IMR-90 (cell line): Measurements from ENCODE around the gene IRGQ. TPM values are rescaled to one million over a fixed set of nuclear protein-coding genes. Genes with fewer than 3 reads are reported as not detected.

Source experiments
- ATAC-seq: fragments of 200-7000 bp; cut with Tn5 transposase; 2 replicates; pipeline ENCODE4 v1.9.1; 2020; ENCODE audit warnings: low read depth, mild to moderate bottlenecking, moderate library complexity
- BruUV-seq: library from RNA; stranded (reverse); fragments of 400-500 nt; replicated peaks from 2 replicates; lab custom pipeline; 2021; lab: Mats Ljungman, UMichigan
- CTCF ChIA-PET: fragments of 300-600 bp; formaldehyde crosslinking; extraction: SDS; loops from one replicate; lab custom pipeline; 2021; ENCODE audit warnings: antibody characterized with exemption; lab: Yijun Ruan, JAX
- POLR2A ChIA-PET: fragments of 300-600 bp; sonication (Branson Sonifier 250); formaldehyde crosslinking; loops from one replicate; lab custom pipeline; 2022; ENCODE audit warnings: antibody characterized with exemption; ENCODE audit not compliant: unreplicated experiment; lab: Charles Lee
- DNase-seq: peaks from one replicate; pipeline ENCODE4 v3.0.0; 2013
- H2AFZ ChIP-seq: replicated peaks from 2 replicates; pipeline ENCODE3; 2013; ENCODE audit warnings: low read length, mild to moderate bottlenecking; ENCODE audit not compliant: poor library complexity
- H2AK5ac ChIP-seq: 2 replicates; pipeline ENCODE4 v1.6.1; 2013; ENCODE audit warnings: low read depth, low read length, inconsistent platforms
- H2AK9ac ChIP-seq: replicated peaks from 2 replicates; pipeline ENCODE3; 2013; ENCODE audit warnings: mild to moderate bottlenecking, low read depth, low read length, moderate library complexity; ENCODE audit not compliant: poor library complexity
- H2BK120ac ChIP-seq: 2 replicates; pipeline ENCODE4 v1.6.1; 2013; ENCODE audit warnings: low read depth, low read length, inconsistent platforms
- H2BK15ac ChIP-seq: 3 replicates; pipeline ENCODE4 v1.6.1; 2013; ENCODE audit warnings: low read depth, low read length, inconsistent platforms
- H2BK20ac ChIP-seq: 2 replicates; pipeline ENCODE4 v1.6.1; 2013; ENCODE audit warnings: low read depth, mild to moderate bottlenecking, inconsistent platforms, low read length, moderate library complexity
- H2BK5ac ChIP-seq: 2 replicates; pipeline ENCODE4 v1.6.1; 2013; ENCODE audit warnings: mild to moderate bottlenecking, low read depth, low read length, inconsistent platforms; ENCODE audit not compliant: poor library complexity, severe bottlenecking
- H3K14ac ChIP-seq: replicated peaks from 2 replicates; pipeline ENCODE4 v1.6.1; 2013; ENCODE audit warnings: low read depth, low read length, inconsistent platforms
- H3K18ac ChIP-seq: 2 replicates; pipeline ENCODE4 v1.6.1; 2013; ENCODE audit warnings: low read depth, low read length, control low read depth
- H3K23ac ChIP-seq: 2 replicates; pipeline ENCODE4 v1.6.1; 2013; ENCODE audit warnings: low read depth, low read length, inconsistent platforms
- H3K27ac ChIP-seq: 2 replicates; pipeline ENCODE4 v1.5.1; 2013; ENCODE audit warnings: mild to moderate bottlenecking, control low read depth, low read length; ENCODE audit not compliant: insufficient read depth
- H3K27me3 ChIP-seq: 2 replicates; pipeline ENCODE4 v1.6.1; 2013; ENCODE audit warnings: low read length; ENCODE audit not compliant: control insufficient read depth, insufficient read depth
- H3K36me3 ChIP-seq: 2 replicates; pipeline ENCODE4 v1.6.1; 2013; ENCODE audit warnings: low read length, mixed read lengths; ENCODE audit not compliant: control insufficient read depth, insufficient read depth
- H3K4ac ChIP-seq: 2 replicates; pipeline ENCODE4 v1.6.1; 2013; ENCODE audit warnings: low read depth, low read length, inconsistent platforms
- H3K4me1 ChIP-seq: 2 replicates; pipeline ENCODE4 v1.6.1; 2013; ENCODE audit warnings: low read length, mixed read lengths; ENCODE audit not compliant: control insufficient read depth, insufficient read depth
- H3K4me2 ChIP-seq: 2 replicates; pipeline ENCODE4 v1.6.1; 2013; ENCODE audit warnings: low read depth, mild to moderate bottlenecking, control low read depth, low read length, moderate library complexity
- H3K4me3 ChIP-seq: 2 replicates; pipeline ENCODE4 v1.5.1; 2013; ENCODE audit warnings: low read depth, mild to moderate bottlenecking, control low read depth, low read length, moderate library complexity; ENCODE audit not compliant: insufficient read depth
- H3K56ac ChIP-seq: 2 replicates; pipeline ENCODE4 v1.6.1; 2013; ENCODE audit warnings: low read length, inconsistent platforms; ENCODE audit not compliant: insufficient read depth; ENCODE audit errors: extremely low read depth
- H3K79me1 ChIP-seq, 2 experiments: 2 replicates each; pipeline ENCODE4 v1.6.1; 2013; ENCODE audit warnings: low read length in 2 of 2, inconsistent platforms in 1 of 2, low read depth in 1 of 2
- H3K9ac ChIP-seq: 2 replicates; pipeline ENCODE4 v1.6.1; 2013; ENCODE audit warnings: low read depth, low read length, control low read depth
- H3K9me1 ChIP-seq: 2 replicates; pipeline ENCODE4 v1.6.1; 2013; ENCODE audit warnings: low read length, inconsistent platforms; ENCODE audit not compliant: insufficient read depth
- H3K9me3 ChIP-seq: 2 replicates; pipeline ENCODE4 v1.6.1; 2013; ENCODE audit warnings: low read length; ENCODE audit not compliant: control insufficient read depth, insufficient read depth
- H4K20me1 ChIP-seq: 2 replicates; pipeline ENCODE4 v1.6.1; 2013; ENCODE audit warnings: low read length, inconsistent platforms; ENCODE audit not compliant: insufficient read depth
- H4K5ac ChIP-seq: 2 replicates; pipeline ENCODE4 v1.6.1; 2013; ENCODE audit warnings: mild to moderate bottlenecking, low read depth, low read length, control low read depth
- H4K8ac ChIP-seq, 2 experiments: 2 replicates each; pipeline ENCODE4 v1.6.1; 2013; ENCODE audit warnings: low read depth in 2 of 2, low read length in 2 of 2, control low read depth in 1 of 2, inconsistent platforms in 1 of 2
- H4K91ac ChIP-seq: 2 replicates; pipeline ENCODE4 v1.6.1; 2013; ENCODE audit warnings: low read depth, low read length, inconsistent platforms; ENCODE audit not compliant: insufficient read depth
- CEBPB ChIP-seq: IDR thresholded peaks from 2 replicates; pipeline ENCODE4 v1.6.1; 2012; ENCODE audit warnings: low read depth, low read length, improper control_type of control experiment
- FOS ChIP-seq: fragments of 150-350 bp; IDR thresholded peaks from 2 replicates; pipeline ENCODE4 v1.6.1; 2016; ENCODE audit warnings: low read depth, low read length
- POLR2A ChIP-seq: IDR thresholded peaks from 2 replicates; pipeline ENCODE4 v1.6.1; 2012; ENCODE audit warnings: mild to moderate bottlenecking, low read depth, low read length
- RAD21 ChIP-seq: IDR thresholded peaks from 2 replicates; pipeline ENCODE4 v1.6.1; 2012; ENCODE audit warnings: low read length, improper control_type of control experiment
- RFX5 ChIP-seq: IDR thresholded peaks from 2 replicates; pipeline ENCODE4 v1.8.0; 2012; ENCODE audit warnings: low read depth, mild to moderate bottlenecking, low read length, moderate library complexity
- SMC3 ChIP-seq: fragments of 150-350 bp; IDR thresholded peaks from 2 replicates; pipeline ENCODE4 v1.6.1; 2016; ENCODE audit warnings: low read depth, mild to moderate bottlenecking, antibody characterized with exemption, low read length, moderate library complexity
- WGBS, 2 experiments: methylation state at CpG; one replicate each; pipeline versions ENCODE4 v1.1.5 to v1.1.7; 2013; ENCODE audit warnings: missing lambda C conversion rate in 2 of 2; ENCODE audit not compliant: insufficient read length in 1 of 2; ENCODE audit errors: extremely low coverage in 2 of 2; 5-methylcytosine and 5-hydroxymethylcytosine counted together
- dilution Hi-C: fragments of 300-500 bp; cut with HindIII; formaldehyde crosslinking; loops from one replicate; pipeline ENCODE4 v1.14.3; 2018; ENCODE audit warnings: low sequenced_read_pairs; ENCODE audit not compliant: unreplicated experiment
- in situ Hi-C: fragments of 300-500 bp; cut with MboI; formaldehyde crosslinking; loops from 3 replicates; pipeline ENCODE4 v1.14.3; 2019; ENCODE audit warnings: low sequenced_read_pairs, inconsistent platforms, mixed read lengths
- intact Hi-C: fragments of 100-400 bp; cut with micrococcal nuclease; formaldehyde crosslinking; loops from 2 replicates; pipeline ENCODE4 v1.10.0; 2022
- polyA plus RNA-seq, 3 experiments: library from polyadenylated mRNA; depleted of rRNA; stranded (reverse); fragments of >200 nt; gene quantifications; 2 replicates each; pipeline ENCODE4 v1.2.3, GENCODE V29; 2012; ENCODE audit warnings: low replicate concordance in 1 of 3
- total RNA-seq: library from RNA; depleted of rRNA; stranded (reverse); fragments of >200 nt; gene quantifications from 2 replicates; pipeline ENCODE4 v1.2.3, GENCODE V29; 2012
- TF ChIP-seq, protein P1 (sequence below): fragments of 150-350 bp; IDR thresholded peaks from 2 replicates; pipeline ENCODE4 v1.6.1; 2016; ENCODE audit warnings: low read depth, mild to moderate bottlenecking, low read length, moderate library complexity, borderline replicate concordance

Gene IRGQ
- total and polyA plus RNA-seq, 2 of the 4 experiments (the other 2 are of a cell fraction): 9.0 to 9.9 TPM

DNA sequence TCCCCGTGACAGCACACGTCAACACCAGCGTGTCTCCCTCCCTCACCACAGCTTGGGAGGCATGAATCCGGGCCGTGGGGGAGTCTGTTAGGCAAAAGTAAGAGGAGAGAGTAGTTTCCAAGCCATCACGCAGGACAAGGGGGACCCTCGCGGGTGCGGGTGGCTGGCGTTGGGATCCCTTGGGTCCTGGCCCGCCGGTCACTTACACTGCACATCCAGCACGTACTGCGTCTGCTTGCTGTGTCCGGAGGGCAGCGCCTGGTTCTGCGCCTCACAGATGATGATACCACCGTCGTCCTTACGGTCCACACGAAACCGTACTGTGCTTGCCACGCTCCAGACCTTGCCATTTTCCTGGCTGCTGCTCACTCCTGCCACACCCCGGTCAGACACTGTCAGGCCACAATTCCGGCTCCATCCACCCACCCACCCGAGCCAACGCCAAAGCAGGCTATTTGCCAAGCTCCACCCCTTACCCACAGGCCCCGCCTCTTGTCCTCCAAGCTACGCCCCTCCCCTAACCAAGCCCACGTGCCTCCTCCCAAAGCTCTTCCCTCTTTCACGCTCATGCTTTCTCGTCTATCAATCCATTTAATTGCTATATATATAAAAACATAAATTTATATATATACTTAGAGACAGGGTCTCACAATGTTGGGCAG lies 30.1 kb upstream of the IRGQ start:
- WGBS, 2 experiments: 75% methylated on average over 10 of the region's 32 CpGs; no CpG with 5 or more reads in 1 of the 2 experiments
- no TSS peak for BruUV-seq
- H3K27ac ChIP-seq: no peak overlapping the region
- CTCF ChIA-PET: interaction anchor here (0.8 kb wide), 1 partner anchor 22 kb away, joined by 3 read pairs; no protein-coding TSS in a partner anchor
- H2AK5ac ChIP-seq: no peak overlapping the region
- DNase-seq (no peak), ATAC-seq (no peak)
- no peak overlapping the region for H2BK120ac ChIP-seq
- no peak overlapping the region for H3K14ac ChIP-seq
- H3K79me1 ChIP-seq: peaks cover 0 to 1% of the 10 kb centered on the region in 2 experiments; a peak in 1 of 4 replicates
- H3K9me1 ChIP-seq: no peaks in the 10 kb centered on the region
- H3K4ac ChIP-seq: no peak overlapping the region
- POLR2A ChIA-PET: no interaction called here
- in situ Hi-C loops (no loop called here), dilution Hi-C loops (no loop called here), intact Hi-C loops (no loop called here)
- TF ChIP-seq RFX5 (no peak), FOS (no peak), CEBPB (no peak), RAD21 (no peak), SMC3 (no peak), POLR2A (no peak)
- TF ChIP-seq, protein P1, sequence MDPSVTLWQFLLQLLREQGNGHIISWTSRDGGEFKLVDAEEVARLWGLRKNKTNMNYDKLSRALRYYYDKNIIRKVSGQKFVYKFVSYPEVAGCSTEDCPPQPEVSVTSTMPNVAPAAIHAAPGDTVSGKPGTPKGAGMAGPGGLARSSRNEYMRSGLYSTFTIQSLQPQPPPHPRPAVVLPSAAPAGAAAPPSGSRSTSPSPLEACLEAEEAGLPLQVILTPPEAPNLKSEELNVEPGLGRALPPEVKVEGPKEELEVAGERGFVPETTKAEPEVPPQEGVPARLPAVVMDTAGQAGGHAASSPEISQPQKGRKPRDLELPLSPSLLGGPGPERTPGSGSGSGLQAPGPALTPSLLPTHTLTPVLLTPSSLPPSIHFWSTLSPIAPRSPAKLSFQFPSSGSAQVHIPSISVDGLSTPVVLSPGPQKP: no peak
- H3K4me3 ChIP-seq: no peak overlapping the region
- no peak overlapping the region for H2BK5ac ChIP-seq
- no peak overlapping the region for H2BK20ac ChIP-seq
- no peaks in the 10 kb centered on the region for H3K27me3 ChIP-seq
- no peak overlapping the region for H3K4me2 ChIP-seq
- no peak overlapping the region for H3K23ac ChIP-seq
- H3K9me3 ChIP-seq: no peaks in the 10 kb centered on the region
- H4K8ac ChIP-seq: no peak overlapping the region
- no peak overlapping the region for H4K5ac ChIP-seq
- H3K9ac ChIP-seq: no peak overlapping the region
- H3K18ac ChIP-seq: no peak overlapping the region
- no peak overlapping the region for H2AK9ac ChIP-seq
- H4K91ac ChIP-seq: no peak overlapping the region
- no peak overlapping the region for H3K56ac ChIP-seq
- H4K20me1 ChIP-seq: no peaks in the 10 kb centered on the region
- H3K4me1 ChIP-seq: no peaks in the 10 kb centered on the region
- no peak overlapping the region for H2AFZ ChIP-seq
- no peak overlapping the region for H2BK15ac ChIP-seq
- H3K36me3 ChIP-seq: no peaks in the 10 kb centered on the region
